Stimulated activated naive CD8-positive, alpha-beta T cell treated with anti-CD3 and anti-CD28 coated beads, Interleukin-15, Interleukin-2, amounts not matched to agents 100 ng/mL and 50 ng/mL, for 24 hours (primary cell): ENCODE results near the gene FSCN2.

Experiments
- H3K27ac Mint-ChIP-seq: one replicate; pipeline ENCODE4 v1.8.0; 2021; ENCODE audit warnings: mild to moderate bottlenecking, mixed read lengths
- H3K27me3 Mint-ChIP-seq: one replicate; pipeline ENCODE4 v1.8.0; 2021; ENCODE audit warnings: mixed read lengths
- H3K36me3 Mint-ChIP-seq: one replicate; pipeline ENCODE4 v1.8.0; 2021; ENCODE audit warnings: low read depth, mixed read lengths
- H3K4me1 Mint-ChIP-seq: one replicate; pipeline ENCODE4 v1.8.0; 2021; ENCODE audit warnings: low read depth, mixed read lengths
- H3K4me3 Mint-ChIP-seq: one replicate; pipeline ENCODE4 v1.8.0; 2021; ENCODE audit warnings: mild to moderate bottlenecking, mixed read lengths
- H3K9me3 Mint-ChIP-seq: one replicate; pipeline ENCODE4 v1.8.0; 2021; ENCODE audit warnings: mixed read lengths

FSCN2 gene

GRCh38 chr17:81514739-81515529 lies 13.2 kb upstream of the FSCN2 start:
- Mint-ChIP-seq H3K27ac (peak overlapping the region; percentile 88), H3K9me3 (no peaks in the 10 kb centered on the region), H3K4me1 (peaks cover 25% of the 10 kb centered on the region), H3K4me3 (peak overlapping the region; percentile 93), H3K27me3 (no peaks in the 10 kb centered on the region), H3K36me3 (peaks cover 23% of the 10 kb centered on the region)

GRCh38 chr17:81515530-81516041 lies 12.6 kb upstream of the FSCN2 start:
- peak overlapping the region; percentile 88 for H3K27ac Mint-ChIP-seq
- H3K4me3 Mint-ChIP-seq: peak overlapping the region; percentile 93
- H3K36me3 Mint-ChIP-seq: peaks cover 17% of the 10 kb centered on the region
- H3K4me1 Mint-ChIP-seq: peaks cover 25% of the 10 kb centered on the region
- H3K9me3 Mint-ChIP-seq: no peaks in the 10 kb centered on the region
- no peaks in the 10 kb centered on the region for H3K27me3 Mint-ChIP-seq

GRCh38 chr17:81516439-81516838 lies 11.7 kb upstream of the FSCN2 start:
- H3K27ac Mint-ChIP-seq: peak overlapping the region; percentile 21

GRCh38 chr17:81517009-81517338 lies 11.2 kb upstream of the FSCN2 start:
- H3K4me1 Mint-ChIP-seq: peaks cover 24% of the 10 kb centered on the region
- no peak overlapping the region for H3K27ac Mint-ChIP-seq
- H3K36me3 Mint-ChIP-seq: peaks cover 3% of the 10 kb centered on the region
- no peaks in the 10 kb centered on the region for H3K9me3 Mint-ChIP-seq
- H3K27me3 Mint-ChIP-seq: no peaks in the 10 kb centered on the region
- H3K4me3 Mint-ChIP-seq: peak overlapping the region; percentile 93

More at GRCh38 chr17:81516439-81516838, 11.7 kb upstream of the FSCN2 start:
- Mint-ChIP-seq H3K27me3 (no peaks in the 10 kb centered on the region), H3K36me3 (peaks cover 8% of the 10 kb centered on the region), H3K9me3 (no peaks in the 10 kb centered on the region), H3K4me1 (peaks cover 24% of the 10 kb centered on the region), H3K4me3 (peak overlapping the region; percentile 93)

GRCh38 chr17:81517339-81518112 lies 10.7 kb upstream of the FSCN2 start:
- peaks cover 24% of the 10 kb centered on the region for H3K4me1 Mint-ChIP-seq
- peak overlapping the region; percentile 68 for H3K4me3 Mint-ChIP-seq
- peak overlapping the region; percentile 29 for H3K27ac Mint-ChIP-seq
- H3K9me3 Mint-ChIP-seq: no peaks in the 10 kb centered on the region
- no peaks in the 10 kb centered on the region for H3K36me3 Mint-ChIP-seq
- H3K27me3 Mint-ChIP-seq: no peaks in the 10 kb centered on the region

- Mint-ChIP-seq H3K9me3 (no peaks in the 10 kb centered on the region), H3K36me3 (no peaks in the 10 kb centered on the region), H3K4me3 (peak overlapping the region; percentile 68), H3K27me3 (no peaks in the 10 kb centered on the region), H3K4me1 (peaks cover 24% of the 10 kb centered on the region), H3K27ac (peak overlapping the region; percentile 29)
Observed at GRCh38 chr17:81518113-81518784, 9.9 kb upstream of the FSCN2 start.

- H3K36me3 Mint-ChIP-seq: no peaks in the 10 kb centered on the region
- H3K4me3 Mint-ChIP-seq: no peak overlapping the region
- no peaks in the 10 kb centered on the region for H3K9me3 Mint-ChIP-seq
- H3K27ac Mint-ChIP-seq: no peak overlapping the region
- H3K4me1 Mint-ChIP-seq: peaks cover 24% of the 10 kb centered on the region
- no peaks in the 10 kb centered on the region for H3K27me3 Mint-ChIP-seq
Observed at GRCh38 chr17:81518785-81519283, 9.3 kb upstream of the FSCN2 start.

- Mint-ChIP-seq H3K4me3 (no peak overlapping the region), H3K9me3 (no peaks in the 10 kb centered on the region), H3K27me3 (no peaks in the 10 kb centered on the region), H3K4me1 (peaks cover 24% of the 10 kb centered on the region), H3K36me3 (no peaks in the 10 kb centered on the region), H3K27ac (no peak overlapping the region)
Observed at GRCh38 chr17:81519284-81520020, 8.7 kb upstream of the FSCN2 start.

- Mint-ChIP-seq H3K9me3 (no peaks in the 10 kb centered on the region), H3K4me1 (peaks cover 24% of the 10 kb centered on the region), H3K27me3 (no peaks in the 10 kb centered on the region), H3K36me3 (no peaks in the 10 kb centered on the region), H3K4me3 (no peak overlapping the region), H3K27ac (no peak overlapping the region)
Observed at GRCh38 chr17:81520021-81520901, 7.9 kb upstream of the FSCN2 start.

GRCh38 chr17:81522491-81523401 lies 5.4 kb upstream of the FSCN2 start:
- no peak overlapping the region for H3K4me3 Mint-ChIP-seq
- no peak overlapping the region for H3K27ac Mint-ChIP-seq
- no peaks in the 10 kb centered on the region for H3K27me3 Mint-ChIP-seq
- no peaks in the 10 kb centered on the region for H3K36me3 Mint-ChIP-seq
- no peaks in the 10 kb centered on the region for H3K9me3 Mint-ChIP-seq
- H3K4me1 Mint-ChIP-seq: peaks cover 12% of the 10 kb centered on the region

GRCh38 chr17:81523402-81524038 lies 4.7 kb upstream of the FSCN2 start:
- Mint-ChIP-seq H3K9me3 (no peaks in the 10 kb centered on the region), H3K36me3 (no peaks in the 10 kb centered on the region), H3K27me3 (no peaks in the 10 kb centered on the region), H3K4me1 (peaks cover 5% of the 10 kb centered on the region), H3K4me3 (no peak overlapping the region), H3K27ac (no peak overlapping the region)

GRCh38 chr17:81524039-81524864 lies 3.9 kb upstream of the FSCN2 start:
- no peak overlapping the region for H3K27ac Mint-ChIP-seq
- H3K4me3 Mint-ChIP-seq: no peak overlapping the region
- no peaks in the 10 kb centered on the region for H3K36me3 Mint-ChIP-seq
- no peaks in the 10 kb centered on the region for H3K9me3 Mint-ChIP-seq
- peaks cover 3% of the 10 kb centered on the region for H3K4me1 Mint-ChIP-seq
- no peaks in the 10 kb centered on the region for H3K27me3 Mint-ChIP-seq
